OCI-LY1 (cell line): ENCODE results near the gene CD163L1.

Source experiments
- H2AFZ ChIP-seq: fragments of 200-600 bp; sonication (generic), shearing (Covaris generic); 2 replicates; pipeline ENCODE4 v1.6.0; 2014; ENCODE audit warnings: antibody characterized with exemption, mild to moderate bottlenecking, low read length
- H3F3A ChIP-seq: fragments of 200-600 bp; sonication (generic), shearing (Covaris generic); 2 replicates; pipeline ENCODE4 v1.6.0; 2014; ENCODE audit warnings: mild to moderate bottlenecking, antibody characterized with exemption, low read length, moderate library complexity; ENCODE audit not compliant: insufficient read depth
- H3K27ac ChIP-seq: fragments of 200-600 bp; sonication (generic); 2 replicates; pipeline ENCODE4 v1.5.1; 2014; ENCODE audit warnings: low read length, mixed run types, mild to moderate bottlenecking, low read depth; ENCODE audit not compliant: poor library complexity, severe bottlenecking
- H3K27me3 ChIP-seq: fragments of 200-600 bp; sonication (generic); 2 replicates; pipeline ENCODE4 v1.6.0; 2014; ENCODE audit warnings: antibody characterized with exemption, mild to moderate bottlenecking, low read length, moderate library complexity; ENCODE audit not compliant: insufficient read depth
- H3K36me3 ChIP-seq: fragments of 200-600 bp; sonication (generic); 2 replicates; pipeline ENCODE4 v1.6.1; 2014; ENCODE audit warnings: mild to moderate bottlenecking, antibody characterized with exemption, low read length, moderate library complexity, mixed read lengths; ENCODE audit not compliant: insufficient read depth
- H3K4me1 ChIP-seq: fragments of 200-600 bp; sonication (generic); 2 replicates; pipeline ENCODE4 v1.5.1; 2014; ENCODE audit warnings: mild to moderate bottlenecking, low read length, moderate library complexity; ENCODE audit not compliant: insufficient read depth, severe bottlenecking
- H3K4me2 ChIP-seq: fragments of 200-600 bp; sonication (generic), shearing (Covaris generic); 2 replicates; pipeline ENCODE4 v1.6.1; 2014; ENCODE audit warnings: low read length
- H3K4me3 ChIP-seq: fragments of 200-600 bp; sonication (generic); 2 replicates; pipeline ENCODE4 v1.5.1; 2014; ENCODE audit warnings: low read length, low read depth, mild to moderate bottlenecking, mixed read lengths; ENCODE audit not compliant: poor library complexity, severe bottlenecking
- H3K79me2 ChIP-seq: fragments of 200-600 bp; shearing (Covaris generic); 2 replicates; pipeline ENCODE4 v1.6.1; 2016; ENCODE audit warnings: mixed run types, low read length, mixed read lengths; ENCODE audit not compliant: insufficient read depth
- H3K9ac ChIP-seq: fragments of 200-600 bp; sonication (generic), shearing (Covaris generic); 2 replicates; pipeline ENCODE4 v1.6.1; 2014; ENCODE audit warnings: mild to moderate bottlenecking, low read length, mixed read lengths
- H3K9me2 ChIP-seq: fragments of 200-600 bp; sonication (generic), shearing (Covaris generic); 2 replicates; pipeline ENCODE4 v1.6.1; 2014; ENCODE audit warnings: low read depth, mild to moderate bottlenecking, low read length, mixed read lengths
- H3K9me3 ChIP-seq: fragments of 200-600 bp; shearing (Covaris generic); 2 replicates; pipeline ENCODE4 v1.6.1; 2014; ENCODE audit warnings: low read length, mixed read lengths
- H4K20me1 ChIP-seq: fragments of 200-600 bp; sonication (generic), shearing (Covaris generic); 2 replicates; pipeline ENCODE4 v1.6.0; 2016; ENCODE audit warnings: mild to moderate bottlenecking, low read length; ENCODE audit not compliant: insufficient read depth
- CTCF ChIP-seq: fragments of 200-600 bp; sonication (generic), shearing (Covaris generic); IDR thresholded peaks from 2 replicates; pipeline ENCODE4 v1.5.1; 2017; ENCODE audit warnings: mild to moderate bottlenecking, antibody characterized with exemption, low read length, moderate library complexity, mixed read lengths
- EZH2 ChIP-seq: fragments of 200-600 bp; sonication (generic), shearing (Covaris generic); IDR thresholded peaks from 2 replicates; pipeline ENCODE4 v1.8.0; 2017; ENCODE audit warnings: borderline replicate concordance, mixed run types, mild to moderate bottlenecking, antibody characterized with exemption, low read length, moderate library complexity, mixed read lengths

CD163L1 gene

GRCh38 chr12:7434670-7435069 lies 9.3 kb downstream of the CD163L1 start:
- Histone ChIP-seq H3K4me1 (no peaks in the 10 kb centered on the region), H3K9ac (no peak overlapping the region), H3K4me2 (no peak overlapping the region), H3K79me2 (no peaks in the 10 kb centered on the region), H3K9me2 (no peaks in the 10 kb centered on the region), H4K20me1 (no peaks in the 10 kb centered on the region), H3K36me3 (no peaks in the 10 kb centered on the region), H2AFZ (no peak overlapping the region), H3K4me3 (no peak overlapping the region), H3K9me3 (no peaks in the 10 kb centered on the region), H3F3A (no peaks in the 10 kb centered on the region), H3K27me3 (no peaks in the 10 kb centered on the region), H3K27ac (no peak overlapping the region)
- TF ChIP-seq CTCF (no peak), EZH2 (no peak)

- Histone ChIP-seq H3K4me3 (no peak overlapping the region), H3F3A (no peaks in the 10 kb centered on the region), H3K4me2 (no peak overlapping the region), H3K79me2 (no peaks in the 10 kb centered on the region), H2AFZ (no peak overlapping the region), H3K9me2 (no peaks in the 10 kb centered on the region), H3K36me3 (no peaks in the 10 kb centered on the region), H4K20me1 (no peaks in the 10 kb centered on the region), H3K4me1 (no peaks in the 10 kb centered on the region), H3K9me3 (no peaks in the 10 kb centered on the region), H3K27ac (no peak overlapping the region), H3K27me3 (no peaks in the 10 kb centered on the region), H3K9ac (no peak overlapping the region)
- TF ChIP-seq EZH2 (no peak), CTCF (no peak)
Measured at GRCh38 chr12:7433276-7433822, 10.6 kb downstream of the CD163L1 start.

- Histone ChIP-seq H2AFZ (no peak overlapping the region), H3K27ac (no peak overlapping the region), H3F3A (no peaks in the 10 kb centered on the region), H3K9ac (no peak overlapping the region), H3K27me3 (no peaks in the 10 kb centered on the region), H3K4me3 (no peak overlapping the region), H3K79me2 (no peaks in the 10 kb centered on the region), H3K4me2 (no peak overlapping the region), H3K9me3 (no peaks in the 10 kb centered on the region), H3K4me1 (no peaks in the 10 kb centered on the region), H3K9me2 (no peaks in the 10 kb centered on the region), H3K36me3 (no peaks in the 10 kb centered on the region), H4K20me1 (no peaks in the 10 kb centered on the region)
- TF ChIP-seq CTCF = no peak
- no peak for TF ChIP-seq EZH2
Measured at GRCh38 chr12:7431993-7432685, 11.8 kb downstream of the CD163L1 start.
